ENCODE measurements around the gene GH1.
A peak's percentile ranks its signal among the peaks of the same experiment; 100 is the strongest.
"Not testable (repeated sequence)": the region's sequence is repeated elsewhere in the genome, so short reads cannot be mapped to it uniquely, and the experiment has no call there.

Gene GH1

DNA sequence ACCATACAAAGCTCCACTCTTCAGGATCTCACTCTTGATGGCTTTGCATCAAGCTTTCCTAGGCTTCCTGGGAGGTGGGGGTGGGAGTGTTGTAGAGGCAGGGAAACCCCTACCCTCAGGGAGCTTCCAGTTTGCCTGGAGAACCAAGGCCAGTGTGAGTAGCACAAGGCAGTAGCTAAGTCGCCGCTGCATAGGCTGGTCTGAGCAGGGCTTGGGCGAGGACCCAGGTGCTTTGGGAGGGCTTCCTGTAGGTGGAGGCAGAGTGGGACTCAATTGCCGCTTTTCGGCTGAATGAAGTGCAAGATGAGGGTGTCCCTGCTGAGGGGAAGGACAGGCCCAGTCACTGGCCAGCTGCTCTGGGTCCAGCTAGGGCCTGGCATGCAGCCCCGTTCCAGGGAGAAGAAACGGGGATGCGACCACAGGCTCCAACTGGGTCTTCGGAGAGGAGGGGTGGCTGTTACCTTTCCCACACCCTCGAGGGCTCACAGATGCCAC is 9.6 kb upstream of the GH1 start:
- DNase-seq = no peak

DNA sequence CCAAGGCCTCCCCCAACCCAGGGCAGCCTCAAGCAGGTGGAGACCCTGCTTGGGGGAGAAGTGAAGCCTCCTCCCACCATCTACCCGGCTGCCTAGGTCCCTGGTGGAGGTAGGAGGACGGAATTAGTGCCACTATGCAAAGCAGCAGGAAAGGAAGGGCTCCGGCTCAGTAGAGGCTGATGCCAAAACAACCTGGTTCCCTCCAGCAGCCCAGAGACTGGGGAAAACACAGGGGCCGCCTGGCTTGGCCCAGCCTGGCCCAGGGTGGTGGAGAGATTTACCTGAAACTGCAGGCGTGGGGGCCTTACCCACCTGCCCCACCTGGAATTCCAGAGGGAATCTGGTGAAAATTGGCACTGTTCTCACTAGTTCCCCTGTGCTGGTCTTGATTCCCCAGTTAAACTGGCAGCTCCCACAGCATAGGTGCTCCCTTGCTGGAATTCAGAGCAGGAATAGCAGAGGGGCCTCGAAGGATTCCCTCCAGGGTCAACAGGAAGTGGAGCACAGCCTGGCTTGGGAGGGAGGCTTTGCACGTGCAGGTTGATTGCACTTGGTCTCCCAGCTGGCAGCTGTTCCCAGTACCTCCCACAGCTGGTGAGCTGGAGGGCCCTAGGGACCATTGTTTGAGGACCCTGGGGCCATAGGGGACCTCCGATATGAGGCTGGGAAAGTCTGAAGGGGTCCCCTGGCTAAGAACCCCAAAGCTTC is 9.0 kb upstream of the GH1 start:
- no peak for DNase-seq

DNA sequence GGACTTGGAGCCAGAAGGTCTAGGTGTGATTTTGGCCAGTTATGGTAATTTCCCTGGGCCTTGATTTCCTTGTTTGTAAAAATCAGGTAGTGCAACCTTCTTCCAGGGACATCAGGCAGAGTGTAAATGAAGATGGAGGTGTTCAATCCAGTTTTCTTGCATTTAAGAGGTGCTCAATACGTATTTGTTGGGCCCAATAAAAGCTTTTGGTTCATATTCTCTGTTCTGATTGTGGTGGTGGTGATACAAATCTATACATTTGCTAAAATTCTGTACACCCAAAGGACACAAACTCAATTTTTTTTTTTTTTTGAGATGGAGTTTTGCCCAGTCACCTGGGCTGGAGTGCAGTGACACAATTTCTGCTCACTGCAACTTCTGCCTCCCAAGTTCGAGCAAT is 7.5 kb upstream of the GH1 start:
- DNase-seq = no peak

DNA sequence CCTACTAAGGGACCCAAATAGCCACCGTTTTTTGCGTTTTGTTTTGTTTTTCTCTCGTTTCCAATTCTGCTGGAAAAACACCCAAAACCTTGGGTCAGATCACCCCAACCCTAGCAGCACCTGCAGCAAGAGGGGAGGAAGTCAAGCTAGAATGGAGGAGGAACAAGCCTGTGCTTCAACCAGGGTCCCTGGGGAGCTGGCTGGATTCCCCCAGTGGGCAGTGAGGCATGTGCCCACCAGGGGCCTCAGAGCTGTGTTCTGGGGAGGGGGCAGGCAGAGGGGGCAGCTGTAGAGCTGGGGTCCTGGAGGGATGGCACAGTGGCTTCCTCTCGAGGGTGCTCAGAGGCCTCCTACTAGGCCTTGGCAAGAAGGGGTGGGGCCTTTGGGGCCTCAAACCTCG is 7.0 kb upstream of the GH1 start:
- no peak for DNase-seq

DNA sequence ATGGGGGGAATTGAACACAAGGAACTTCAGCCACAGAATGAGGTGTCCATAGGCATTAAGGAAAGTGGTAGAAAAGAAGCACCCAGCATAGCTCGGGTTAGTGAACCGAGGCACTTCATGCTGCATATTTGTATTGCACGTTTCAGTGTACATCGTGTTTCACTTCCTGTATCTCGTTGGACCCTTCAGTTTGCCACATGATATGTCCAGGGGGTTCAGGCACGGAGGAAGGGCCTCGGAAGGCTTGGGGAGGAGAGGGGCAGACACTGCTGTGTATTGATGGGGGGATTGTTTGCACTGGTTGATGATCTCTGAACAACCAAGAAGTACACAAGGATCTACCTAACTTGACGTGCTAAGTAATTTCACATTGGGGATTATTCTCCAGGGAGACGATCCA is 3.8 kb upstream of the GH1 start:
- not testable (repeated sequence) for DNase-seq

DNA sequence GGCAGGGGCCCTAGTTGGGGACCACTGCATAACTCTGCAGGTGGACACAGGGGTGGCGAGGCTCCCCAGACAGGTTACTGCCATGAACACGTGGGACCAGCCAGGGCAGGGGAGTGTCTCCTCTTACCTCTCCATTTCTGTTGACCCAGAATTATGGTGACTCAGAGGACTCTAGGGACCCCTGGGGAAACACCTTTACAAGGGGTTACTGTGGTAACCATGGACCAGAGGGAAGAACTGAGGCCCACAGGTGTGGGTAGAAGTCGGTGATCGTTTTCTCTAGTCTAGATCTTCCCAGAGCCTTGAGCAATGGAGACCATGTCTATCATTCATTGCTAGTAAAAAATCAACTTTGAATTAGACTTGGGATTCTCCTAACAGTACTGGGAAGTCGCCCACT is 2.1 kb upstream of the GH1 start:
- DNase-seq = not testable (repeated sequence)

DNA sequence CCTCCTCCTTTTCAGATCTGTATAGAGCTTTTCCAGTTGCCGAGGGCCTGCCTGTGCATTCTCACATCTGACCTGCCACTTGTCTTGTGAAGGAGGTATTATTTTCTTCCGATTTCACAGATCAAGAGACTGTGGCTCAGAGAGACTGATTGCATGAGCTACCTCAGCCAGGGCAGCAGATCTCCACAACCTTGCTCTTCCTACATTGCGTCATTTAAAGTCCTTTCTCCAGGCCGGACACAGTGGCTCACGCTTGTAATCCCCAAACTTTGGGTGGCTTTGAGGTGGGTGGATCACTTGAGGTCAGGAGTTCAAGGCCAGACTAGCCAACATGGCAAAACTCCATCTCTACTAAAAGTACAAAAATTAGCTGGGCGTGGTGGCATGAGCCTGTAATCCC is 1.4 kb upstream of the GH1 start:
- DNase-seq = not testable (repeated sequence)

DNA sequence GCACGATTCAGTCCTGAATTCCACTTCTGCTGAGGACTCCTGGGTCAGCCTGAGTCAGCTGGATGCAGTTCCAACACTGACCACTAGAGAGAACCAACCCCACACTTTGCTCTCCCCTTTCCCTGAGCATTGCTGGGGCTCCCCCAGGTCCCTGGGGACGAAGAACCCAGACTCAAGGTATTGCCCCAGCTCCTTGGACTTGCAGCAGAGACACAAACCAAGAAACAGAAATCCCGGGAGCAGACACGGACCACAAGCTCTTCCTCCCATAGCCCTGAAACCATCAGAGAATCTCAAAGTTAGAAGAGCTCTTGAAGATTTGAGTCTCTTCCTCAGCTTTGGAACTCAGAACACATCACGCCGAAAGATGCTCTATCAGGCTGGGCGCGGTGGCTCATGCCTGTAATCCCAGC is 678 bp upstream of the GH1 start:
- peak in 27 of 56 donors; percentile 3 to 64 (median 10) for DNase-seq

DNA sequence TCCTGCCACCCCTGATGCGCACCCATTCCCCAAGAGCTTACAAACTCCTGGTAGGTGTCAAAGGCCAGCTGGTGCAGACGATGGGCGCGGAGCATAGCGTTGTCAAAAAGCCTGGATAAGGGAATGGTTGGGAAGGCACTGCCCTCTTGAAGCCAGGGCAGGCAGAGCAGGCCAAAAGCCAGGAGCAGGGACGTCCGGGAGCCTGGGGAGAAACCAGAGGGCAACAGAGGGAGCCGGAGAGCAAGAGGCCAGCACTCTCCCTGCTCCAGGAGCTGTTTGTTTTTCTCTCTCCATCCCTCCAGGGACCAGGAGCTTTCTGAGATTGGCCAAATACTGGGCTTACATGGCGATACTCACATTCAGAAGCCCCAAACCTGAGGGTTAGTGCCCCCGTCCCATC is 334 bp downstream of the GH1 start:
- no peak for DNase-seq

DNA sequence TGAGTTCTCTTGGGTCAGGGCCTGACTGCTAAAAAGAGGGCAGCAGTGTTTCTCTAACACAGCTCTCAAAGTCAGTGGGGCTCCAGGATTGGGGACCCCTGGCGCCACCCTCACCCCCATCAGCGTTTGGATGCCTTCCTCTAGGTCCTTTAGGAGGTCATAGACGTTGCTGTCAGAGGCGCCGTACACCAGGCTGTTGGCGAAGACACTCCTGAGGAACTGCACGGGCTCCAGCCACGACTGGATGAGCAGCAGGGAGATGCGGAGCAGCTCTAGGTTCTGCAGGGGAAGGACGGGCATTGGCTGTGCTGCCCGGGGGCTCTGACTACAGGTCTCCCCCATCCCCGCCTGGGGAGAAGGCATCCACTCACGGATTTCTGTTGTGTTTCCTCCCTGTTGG is 993 bp downstream of the GH1 start:
- DNase-seq = no peak

DNA sequence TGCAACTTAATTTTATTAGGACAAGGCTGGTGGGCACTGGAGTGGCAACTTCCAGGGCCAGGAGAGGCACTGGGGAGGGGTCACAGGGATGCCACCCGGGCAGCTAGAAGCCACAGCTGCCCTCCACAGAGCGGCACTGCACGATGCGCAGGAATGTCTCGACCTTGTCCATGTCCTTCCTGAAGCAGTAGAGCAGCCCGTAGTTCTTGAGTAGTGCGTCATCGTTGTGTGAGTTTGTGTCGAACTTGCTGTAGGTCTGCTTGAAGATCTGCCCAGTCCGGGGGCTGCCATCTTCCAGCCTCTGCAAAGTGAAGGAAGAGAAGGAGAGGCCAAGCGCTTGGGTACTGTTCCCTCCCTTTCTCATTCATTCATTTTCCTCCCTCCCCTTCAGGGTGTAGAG is 1.4 kb downstream of the GH1 start:
- DNase-seq = not testable (repeated sequence)

DNA sequence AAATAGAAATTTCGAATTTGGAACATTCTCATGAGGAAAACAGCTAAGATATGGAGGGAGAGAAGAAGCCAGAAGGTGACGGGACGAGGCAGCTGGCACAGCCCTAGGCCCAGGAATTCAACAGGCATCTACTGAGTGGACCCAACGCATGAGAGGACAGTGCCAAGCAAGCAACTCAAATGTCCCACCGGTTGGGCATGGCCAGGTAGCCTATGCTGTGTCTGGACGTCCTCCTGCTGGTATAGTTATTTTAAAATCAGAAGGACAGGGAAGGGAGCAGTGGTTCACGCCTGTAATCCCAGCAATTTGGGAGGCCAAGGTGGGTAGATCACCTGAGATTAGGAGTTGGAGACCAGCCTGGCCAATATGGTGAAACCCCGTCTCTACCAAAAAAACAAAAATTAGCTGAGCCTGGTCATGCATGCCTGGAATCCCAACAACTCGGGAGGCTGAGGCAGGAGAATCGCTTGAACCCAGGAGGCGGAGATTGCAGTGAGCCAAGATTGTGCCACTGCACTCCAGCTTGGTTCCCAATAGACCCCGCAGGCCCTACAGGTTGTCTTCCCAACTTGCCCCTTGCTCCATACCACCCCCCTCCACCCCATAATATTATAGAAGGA is 2.0 kb downstream of the GH1 start:
- DNase-seq = no peak

DNA sequence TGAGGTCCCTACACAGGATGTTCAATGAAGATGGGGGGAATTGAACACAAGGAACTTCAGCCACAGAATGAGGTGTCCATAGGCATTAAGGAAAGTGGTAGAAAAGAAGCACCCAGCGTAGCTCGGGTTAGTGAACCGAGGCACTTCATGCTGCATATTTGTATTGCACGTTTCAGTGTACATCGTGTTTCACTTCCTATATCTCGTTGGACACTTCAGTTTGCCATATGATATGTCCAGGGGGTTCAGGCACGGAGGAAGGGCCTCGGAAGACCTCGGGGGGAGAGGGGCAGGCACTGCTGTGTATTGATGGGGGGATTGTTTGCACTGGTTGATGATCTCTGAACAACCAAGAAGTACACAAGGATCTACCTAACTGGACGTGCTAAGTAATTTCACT is 2.9 kb downstream of the GH1 start:
- not testable (repeated sequence) for DNase-seq

DNA sequence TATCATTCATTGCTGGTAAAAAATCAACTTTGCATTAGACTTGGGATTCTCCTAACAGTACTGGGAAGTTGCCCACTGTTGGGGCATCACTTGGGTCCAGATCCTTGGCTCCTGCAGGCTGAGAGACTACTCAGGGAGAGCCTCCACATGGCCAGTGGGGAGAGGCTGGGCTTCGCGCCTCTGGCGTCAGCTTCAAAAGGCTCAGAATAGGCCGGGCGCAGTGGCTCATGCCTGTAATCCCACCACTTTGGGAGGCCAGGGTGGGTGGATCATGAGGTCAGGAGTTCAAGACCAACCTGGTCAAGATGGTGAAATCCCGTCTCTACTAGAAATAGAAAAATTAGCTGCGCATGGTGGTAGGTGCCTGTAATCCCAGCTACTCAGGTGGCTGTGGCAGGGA is 4.2 kb downstream of the GH1 start:
- no peak for DNase-seq

DNA sequence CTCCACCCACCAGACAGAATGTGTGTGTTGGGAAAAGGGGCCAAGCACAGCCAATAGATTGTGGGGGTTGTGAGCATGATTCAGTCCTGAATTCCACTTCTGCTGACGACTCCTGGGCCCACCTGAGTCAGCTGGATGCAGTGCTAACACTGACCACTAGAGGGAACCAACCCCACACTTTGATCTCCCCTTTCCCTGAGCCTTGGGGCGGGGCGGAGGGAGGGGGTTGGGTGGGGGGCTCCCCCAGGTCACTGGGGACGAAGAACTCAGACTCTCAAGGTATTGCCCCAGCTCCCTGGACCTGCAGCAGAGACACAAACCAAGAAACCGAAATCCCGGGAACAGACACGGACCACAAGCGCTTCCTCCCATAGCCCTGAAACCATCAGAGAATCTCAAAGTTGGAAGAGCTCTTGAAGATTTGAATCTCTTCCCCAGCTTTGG is 7.0 kb downstream of the GH1 start:
- DNase-seq = peak in 8 of 56 donors; percentile 4 to 26 (median 8)

DNA sequence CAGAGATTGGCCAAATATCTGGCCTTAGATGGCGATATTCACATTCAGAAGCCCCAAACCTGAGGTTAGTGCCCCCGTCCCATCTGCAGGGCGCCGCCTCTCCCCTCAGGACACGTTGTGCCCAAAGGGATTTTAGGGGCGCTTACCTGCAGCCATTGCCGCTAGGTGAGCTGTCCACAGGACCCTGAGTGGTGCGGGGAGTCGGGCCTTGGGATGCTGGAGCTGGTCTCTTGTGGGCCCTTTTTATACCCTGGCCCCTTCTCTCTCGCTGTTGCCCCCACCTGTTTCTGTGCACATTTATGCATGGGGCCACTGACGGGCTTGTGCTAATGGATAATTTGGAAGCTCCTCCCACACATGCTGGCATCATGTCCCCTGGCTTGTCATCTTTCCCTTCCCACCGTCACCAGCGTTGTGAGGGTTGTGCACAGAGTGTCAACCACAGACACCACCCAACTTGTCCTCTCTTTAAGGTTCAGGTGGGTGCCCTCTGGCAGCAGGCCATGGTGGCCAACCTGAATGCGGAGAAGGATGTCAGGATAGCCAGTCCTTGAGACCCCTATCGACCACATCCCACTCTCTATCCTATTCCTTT is 7.5 kb downstream of the GH1 start, which contains the start of gene CSHL1:
TSS of gene CSHL1 (minus strand) at position 218 of the 595 bp plus-strand sequence. CDS start at position 156, 62 bp downstream.
- no peak for DNase-seq

DNA sequence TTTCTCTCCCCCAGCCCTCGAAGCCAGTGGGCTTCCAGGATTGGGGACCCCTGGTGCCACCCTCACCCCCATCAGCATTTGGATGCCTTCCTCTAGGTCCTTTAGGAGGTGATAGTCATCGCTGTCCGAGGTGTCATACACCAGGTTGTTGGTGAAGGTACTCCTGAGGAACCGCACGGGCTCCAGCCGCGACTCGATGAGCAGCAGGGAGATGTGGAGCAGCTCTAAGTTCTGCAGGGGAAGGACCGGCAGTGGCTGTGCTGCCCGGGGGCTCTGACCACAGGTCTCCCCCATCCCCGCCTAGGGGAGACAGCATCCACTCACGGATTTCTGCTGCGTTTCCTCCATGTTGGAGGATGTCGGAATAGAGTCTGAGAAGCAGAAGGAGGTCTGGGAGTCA is 8.5 kb downstream of the GH1 start:
- DNase-seq = no peak

DNA sequence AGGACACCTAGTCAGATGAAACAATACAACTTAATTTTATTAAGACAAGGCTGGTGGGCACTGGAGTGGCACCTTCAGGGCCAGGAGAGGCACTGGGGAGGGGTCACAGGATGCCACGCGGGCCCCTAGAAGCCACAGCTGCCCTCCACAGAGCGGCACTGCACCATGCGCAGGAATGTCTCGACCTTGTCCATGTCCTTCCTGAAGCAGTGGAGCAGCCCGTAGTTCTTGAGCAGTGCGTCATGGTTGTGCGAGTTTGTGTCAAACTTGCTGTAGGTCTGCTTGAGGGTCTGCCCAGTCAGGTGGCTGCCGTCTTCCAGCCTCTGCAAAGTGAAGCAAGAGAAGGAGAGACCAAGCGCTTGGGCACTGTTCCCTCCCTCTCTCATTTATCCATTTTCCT is 9.1 kb downstream of the GH1 start:
- not testable (repeated sequence) for DNase-seq

DNA sequence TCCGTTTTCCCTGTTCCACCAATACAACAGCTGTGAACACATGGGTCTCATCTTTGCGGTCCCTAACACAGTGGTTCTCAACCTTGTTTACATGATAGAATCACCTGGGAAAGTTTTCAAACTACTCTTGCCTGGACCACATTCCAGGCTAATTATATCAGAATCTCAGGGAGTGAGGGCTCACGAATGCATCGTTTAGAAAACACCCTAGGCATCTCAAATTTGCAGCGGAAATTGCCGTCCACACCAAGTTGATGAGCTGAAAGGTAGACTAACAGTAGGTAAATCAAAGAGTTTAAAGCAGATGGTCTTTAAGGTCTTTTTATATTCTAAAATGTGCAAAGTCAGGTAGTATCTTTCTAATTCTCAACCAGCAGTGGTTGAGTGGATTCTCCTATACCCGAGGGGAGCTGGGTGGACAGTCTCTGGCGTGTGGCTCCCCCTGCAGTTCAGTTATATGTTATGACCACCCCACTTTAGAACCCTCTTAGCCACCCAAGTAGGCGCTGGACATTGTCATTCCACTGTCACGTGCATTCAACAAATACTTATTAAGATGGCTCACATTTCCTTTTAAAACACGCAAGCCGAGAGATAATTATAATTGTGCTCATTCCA is 11.4 kb downstream of the GH1 start:
- not testable (repeated sequence) for DNase-seq

DNA sequence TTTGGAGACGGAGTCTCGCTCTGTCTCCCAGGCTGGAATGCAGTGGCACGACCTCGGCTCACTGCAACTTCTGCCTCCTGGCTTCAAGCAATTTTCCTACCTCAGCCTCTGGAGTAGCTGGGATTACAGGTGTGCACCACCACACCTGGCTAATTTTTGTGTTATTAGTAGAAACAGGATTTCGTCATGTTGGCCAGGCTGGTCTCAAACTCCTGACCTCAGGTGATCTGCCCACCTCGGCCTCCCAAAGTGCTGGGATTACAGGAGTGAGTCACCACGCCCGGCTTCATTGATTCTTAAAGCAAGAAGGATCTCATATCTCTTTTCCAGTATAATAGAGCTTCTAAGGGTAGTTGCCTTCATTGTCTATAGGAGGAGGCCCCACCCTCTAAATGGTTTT is 13.8 kb downstream of the GH1 start:
- DNase-seq = not testable (repeated sequence)

DNA sequence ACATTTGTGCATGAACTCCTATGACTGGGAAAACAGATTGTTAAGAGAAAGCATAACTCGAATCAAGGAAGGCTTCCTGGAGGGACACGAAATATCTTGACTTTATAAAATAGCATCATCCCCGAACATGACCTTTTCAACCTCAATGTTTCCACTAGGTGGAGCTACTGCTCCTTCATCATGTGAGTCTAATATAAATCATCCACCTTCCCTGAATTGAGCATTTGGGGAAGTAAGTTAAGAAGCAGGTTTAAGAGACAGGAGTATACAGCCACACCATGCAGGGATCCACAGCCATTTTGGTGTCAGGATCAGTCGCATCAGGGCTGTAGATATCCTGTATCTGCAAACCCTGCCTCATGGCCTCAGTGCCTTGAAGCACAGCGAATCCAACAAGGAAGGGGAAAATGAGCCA is 14.8 kb downstream of the GH1 start:
- DNase-seq = not testable (repeated sequence)

DNA sequence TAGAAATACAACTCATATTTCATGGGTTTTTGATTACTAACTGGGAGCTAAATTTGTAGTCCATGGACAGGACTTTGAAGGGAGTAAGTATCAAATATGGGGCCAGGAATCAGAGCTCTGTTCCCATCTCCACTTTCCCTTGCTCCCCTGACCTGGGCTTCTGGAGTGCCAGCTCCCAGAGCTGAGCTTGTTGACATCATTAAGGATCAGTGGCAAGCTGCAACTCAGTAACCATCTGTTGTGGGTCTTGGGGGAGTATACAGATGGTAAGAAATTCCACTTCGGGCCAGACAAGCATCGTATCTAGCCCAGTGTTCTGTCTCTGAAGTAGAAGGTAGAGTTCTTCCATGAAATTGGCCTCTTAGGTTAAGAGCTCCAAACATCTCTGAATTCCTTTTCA is 16.7 kb downstream of the GH1 start:
- DNase-seq = not testable (repeated sequence)

All from amygdala (tissue), 56 donors.